ENCODE measurements around the gene COP1.

COP1 gene

GRCh38 chr1:176033881-176034280 is 173.2 kb downstream of the COP1 start:
- peaks cover under 1% of the 10 kb centered on the region for H3K4me1 ChIP-seq (ENCODE audit: low read depth, poor library complexity, severe bottlenecking)
- no peak overlapping the region for H3K4me2 ChIP-seq

GRCh38 chr1:176033474-176033873 is 173.6 kb downstream of the COP1 start:
- no peak for TF ChIP-seq CTCF (conservative IDR thresholded peaks at IDR 0.05; ENCODE audit: low read depth, low read length)
- no peaks in the 10 kb centered on the region for H3K4me1 ChIP-seq (ENCODE audit: low read depth, poor library complexity, severe bottlenecking)
- H3K4me2 ChIP-seq, result no peak overlapping the region
- no peaks in the 10 kb centered on the region for H3K27me3 ChIP-seq (ENCODE audit: insufficient read depth, low read depth)
- H2AFZ ChIP-seq (ENCODE audit: low read depth), result no peak overlapping the region
- no peaks in the 10 kb centered on the region for H4K20me1 ChIP-seq (ENCODE audit: insufficient read depth)
- no peak overlapping the region for H3K27ac ChIP-seq
- H3K9ac ChIP-seq, result no peak overlapping the region
- H3K4me3 ChIP-seq (IDR thresholded peaks at IDR 0.05; ENCODE audit: insufficient read depth, low read depth, low read length), result no peak overlapping the region
- no peaks in the 10 kb centered on the region for H3K79me2 ChIP-seq (ENCODE audit: insufficient read depth, low read depth)
- no peaks in the 10 kb centered on the region for H3K36me3 ChIP-seq (ENCODE audit: insufficient read depth)

More at GRCh38 chr1:176033881-176034280, 173.2 kb downstream of the COP1 start:
- Histone ChIP-seq H3K9ac (no peak overlapping the region), H2AFZ (ENCODE audit: low read depth) (no peak overlapping the region), H4K20me1 (ENCODE audit: insufficient read depth) (no peaks in the 10 kb centered on the region), H3K79me2 (ENCODE audit: insufficient read depth, low read depth) (no peaks in the 10 kb centered on the region), H3K27ac (no peak overlapping the region), H3K36me3 (ENCODE audit: insufficient read depth) (no peaks in the 10 kb centered on the region), H3K27me3 (ENCODE audit: insufficient read depth, low read depth) (no peaks in the 10 kb centered on the region), H3K4me3 (IDR thresholded peaks at IDR 0.05; ENCODE audit: insufficient read depth, low read depth, low read length) (no peak overlapping the region)
- no peak for TF ChIP-seq CTCF (conservative IDR thresholded peaks at IDR 0.05; ENCODE audit: low read depth, low read length)

GRCh38 chr1:176032040-176032645 is 174.9 kb downstream of the COP1 start:
- no peak overlapping the region for H3K4me2 ChIP-seq
- peaks cover 12% of the 10 kb centered on the region for H3K4me1 ChIP-seq (ENCODE audit: low read depth, poor library complexity, severe bottlenecking)

GRCh38 chr1:176029609-176030008 is 177.5 kb downstream of the COP1 start:
- no peaks in the 10 kb centered on the region for H3K36me3 ChIP-seq (ENCODE audit: insufficient read depth)
- no peak overlapping the region for H3K27ac ChIP-seq
- no peak for TF ChIP-seq CTCF (conservative IDR thresholded peaks at IDR 0.05; ENCODE audit: low read depth, low read length)
- peaks cover 13% of the 10 kb centered on the region for H3K4me1 ChIP-seq (ENCODE audit: low read depth, poor library complexity, severe bottlenecking)
- no peak overlapping the region for H2AFZ ChIP-seq (ENCODE audit: low read depth)
- no peaks in the 10 kb centered on the region for H3K27me3 ChIP-seq (ENCODE audit: insufficient read depth, low read depth)
- H3K79me2 ChIP-seq (ENCODE audit: insufficient read depth, low read depth), result no peaks in the 10 kb centered on the region
- no peak overlapping the region for H3K9ac ChIP-seq
- H3K4me2 ChIP-seq, result no peak overlapping the region
- no peaks in the 10 kb centered on the region for H4K20me1 ChIP-seq (ENCODE audit: insufficient read depth)
- H3K4me3 ChIP-seq (IDR thresholded peaks at IDR 0.05; ENCODE audit: insufficient read depth, low read depth, low read length), result no peak overlapping the region

More at GRCh38 chr1:176032040-176032645, 174.9 kb downstream of the COP1 start:
- no peaks in the 10 kb centered on the region for H3K36me3 ChIP-seq (ENCODE audit: insufficient read depth)
- TF ChIP-seq CTCF (conservative IDR thresholded peaks at IDR 0.05; ENCODE audit: low read depth, low read length), result no peak
- no peaks in the 10 kb centered on the region for H3K27me3 ChIP-seq (ENCODE audit: insufficient read depth, low read depth)
- no peak overlapping the region for H3K27ac ChIP-seq
- H2AFZ ChIP-seq (ENCODE audit: low read depth), result no peak overlapping the region
- no peaks in the 10 kb centered on the region for H3K79me2 ChIP-seq (ENCODE audit: insufficient read depth, low read depth)
- H4K20me1 ChIP-seq (ENCODE audit: insufficient read depth), result no peaks in the 10 kb centered on the region
- no peak overlapping the region for H3K9ac ChIP-seq
- H3K4me3 ChIP-seq (IDR thresholded peaks at IDR 0.05; ENCODE audit: insufficient read depth, low read depth, low read length), result no peak overlapping the region

Data from KMS-11 (cell line).